Subcutaneous adipose tissue (tissue), 4 donors: ENCODE results near the gene SUPT6H. TPM values are rescaled to one million over a fixed set of nuclear protein-coding genes. Genes with fewer than 3 reads are reported as not detected.

Source experiments
- CTCF ChIP-seq: fragments of 450-650 bp; IDR thresholded peaks from one replicate; pipeline ENCODE4 v1.5.1; 2016; ENCODE audit warnings: low read depth, mild to moderate bottlenecking, control low read depth, antibody characterized with exemption, moderate library complexity
- total RNA-seq, 4 donors: library from RNA; depleted of rRNA; stranded (reverse); fragments of >200 nt; gene quantifications; one replicate each; pipeline ENCODE4 v1.1.0, GENCODE V29; 2016

SUPT6H gene
- total RNA-seq, 4 donors from 2014 or later = 52.2 to 69.5 (median 61.4) TPM

GRCh38 chr17:28675980-28676379 lies 14.0 kb downstream of the SUPT6H start:
- no peak for TF ChIP-seq CTCF

- no peak for TF ChIP-seq CTCF
These were observed 20.6 kb downstream of the SUPT6H start for GRCh38 chr17:28682655-28683054.

GRCh38 chr17:28684963-28685362 lies 23.0 kb downstream of the SUPT6H start:
- no peak for TF ChIP-seq CTCF

GRCh38 chr17:28685366-28685765 lies 23.4 kb downstream of the SUPT6H start:
- TF ChIP-seq CTCF = no peak

- TF ChIP-seq CTCF = no peak
These were observed 24.3 kb downstream of the SUPT6H start for GRCh38 chr17:28686296-28686695.

- no peak for TF ChIP-seq CTCF
These were observed 26.5 kb downstream of the SUPT6H start for GRCh38 chr17:28688481-28688880.

GRCh38 chr17:28689011-28689410 lies 27.0 kb downstream of the SUPT6H start:
- no peak for TF ChIP-seq CTCF
